ENCODE measurements around the gene CEP112. TPM values are rescaled to one million over a fixed set of nuclear protein-coding genes. Genes with fewer than 3 reads are reported as not detected.

The CEP112 gene
- total RNA-seq, 4 donors from 2014 or later = 1.1 to 12.9 (median 9.1) TPM

- Histone ChIP-seq H3K27me3 (no peaks in the 10 kb centered on the region), H3K4me1 (no peaks in the 10 kb centered on the region), H3K27ac (no peak overlapping the region), H3K36me3 (no peaks in the 10 kb centered on the region), H3K9me3 (peaks cover 3 to 14% of the 10 kb centered on the region in 2 donors), H3K4me3 (no peak overlapping the region)
- in situ Hi-C loops (cut with MboI; ENCODE audit: low pct_ligation_motif_present in 1 of 4, low pct_unique_long_range_greater_than_20kb in 1 of 4, low sequenced_read_pairs in 3 of 4) = no loop called here
- WGBS, 2 donors (ENCODE audit: low coverage in 1 of 2) = 81 to 100% methylated on average over 2 of the region's 2 CpGs
- DNase-seq = no peak
- intact Hi-C loops (cut with DNase I; ENCODE audit: low total_unique reads) = no loop called here
- no peak for TF ChIP-seq POLR2A (IDR thresholded peaks at IDR 0.05)
- no peak for TF ChIP-seq POLR2AphosphoS5 (IDR thresholded peaks at IDR 0.05)
- no peak for TF ChIP-seq EP300 (IDR thresholded peaks at IDR 0.05; ENCODE audit: low read depth)
- TF ChIP-seq, protein P1, sequence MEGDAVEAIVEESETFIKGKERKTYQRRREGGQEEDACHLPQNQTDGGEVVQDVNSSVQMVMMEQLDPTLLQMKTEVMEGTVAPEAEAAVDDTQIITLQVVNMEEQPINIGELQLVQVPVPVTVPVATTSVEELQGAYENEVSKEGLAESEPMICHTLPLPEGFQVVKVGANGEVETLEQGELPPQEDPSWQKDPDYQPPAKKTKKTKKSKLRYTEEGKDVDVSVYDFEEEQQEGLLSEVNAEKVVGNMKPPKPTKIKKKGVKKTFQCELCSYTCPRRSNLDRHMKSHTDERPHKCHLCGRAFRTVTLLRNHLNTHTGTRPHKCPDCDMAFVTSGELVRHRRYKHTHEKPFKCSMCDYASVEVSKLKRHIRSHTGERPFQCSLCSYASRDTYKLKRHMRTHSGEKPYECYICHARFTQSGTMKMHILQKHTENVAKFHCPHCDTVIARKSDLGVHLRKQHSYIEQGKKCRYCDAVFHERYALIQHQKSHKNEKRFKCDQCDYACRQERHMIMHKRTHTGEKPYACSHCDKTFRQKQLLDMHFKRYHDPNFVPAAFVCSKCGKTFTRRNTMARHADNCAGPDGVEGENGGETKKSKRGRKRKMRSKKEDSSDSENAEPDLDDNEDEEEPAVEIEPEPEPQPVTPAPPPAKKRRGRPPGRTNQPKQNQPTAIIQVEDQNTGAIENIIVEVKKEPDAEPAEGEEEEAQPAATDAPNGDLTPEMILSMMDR (IDR thresholded peaks at IDR 0.05) = no peak
Measured at GRCh38 chr17:66114609-66115008, 77.3 kb downstream of the CEP112 start.

GRCh38 chr17:66107731-66108130, 84.2 kb downstream of the CEP112 start:
- no peak overlapping the region for H3K27ac ChIP-seq
- no peaks in the 10 kb centered on the region for H3K27me3 ChIP-seq
- DNase-seq = no peak
- H3K36me3 ChIP-seq = no peaks in the 10 kb centered on the region
- H3K9me3 ChIP-seq = peaks cover 5 to 11% of the 10 kb centered on the region in 2 donors
- no peak overlapping the region for H3K4me3 ChIP-seq
- intact Hi-C loops (cut with DNase I; ENCODE audit: low total_unique reads) (no loop called here), in situ Hi-C loops (cut with MboI; ENCODE audit: low pct_ligation_motif_present in 1 of 4, low pct_unique_long_range_greater_than_20kb in 1 of 4, low sequenced_read_pairs in 3 of 4) (no loop called here)
- TF ChIP-seq, protein P1 (IDR thresholded peaks at IDR 0.05) = no peak
- TF ChIP-seq POLR2A (IDR thresholded peaks at IDR 0.05) = no peak
- TF ChIP-seq POLR2AphosphoS5 (IDR thresholded peaks at IDR 0.05) = no peak
- TF ChIP-seq EP300 (IDR thresholded peaks at IDR 0.05; ENCODE audit: low read depth) = no peak
- H3K4me1 ChIP-seq = no peaks in the 10 kb centered on the region

- in situ Hi-C loops (cut with MboI; ENCODE audit: low pct_ligation_motif_present in 1 of 4, low pct_unique_long_range_greater_than_20kb in 1 of 4, low sequenced_read_pairs in 3 of 4) = no loop called here
- Histone ChIP-seq H3K27me3 (no peaks in the 10 kb centered on the region), H3K4me3 (no peak overlapping the region), H3K36me3 (no peaks in the 10 kb centered on the region), H3K9me3 (no peaks in the 10 kb centered on the region), H3K27ac (no peak overlapping the region), H3K4me1 (no peaks in the 10 kb centered on the region)
- TF ChIP-seq POLR2A (IDR thresholded peaks at IDR 0.05) (no peak), EP300 (IDR thresholded peaks at IDR 0.05; ENCODE audit: low read depth) (no peak), POLR2AphosphoS5 (IDR thresholded peaks at IDR 0.05) (no peak)
- TF ChIP-seq, protein P1 (IDR thresholded peaks at IDR 0.05) = no peak
- intact Hi-C loops (cut with DNase I; ENCODE audit: low total_unique reads) = no loop called here
- DNase-seq = no peak
- 87 to 90% methylated on average over 3 of the region's 3 CpGs for WGBS, 2 donors (ENCODE audit: low coverage in 1 of 2)
Measured at GRCh38 chr17:66098040-66098439, 93.9 kb downstream of the CEP112 start.

GRCh38 chr17:66094727-66095126, 97.2 kb downstream of the CEP112 start:
- TF ChIP-seq, protein P1 (IDR thresholded peaks at IDR 0.05) = no peak
- TF ChIP-seq EP300 (IDR thresholded peaks at IDR 0.05; ENCODE audit: low read depth) = no peak
- no peak for TF ChIP-seq POLR2A (IDR thresholded peaks at IDR 0.05)
- no peak for TF ChIP-seq POLR2AphosphoS5 (IDR thresholded peaks at IDR 0.05)
- in situ Hi-C loops (cut with MboI; ENCODE audit: low pct_ligation_motif_present in 1 of 4, low pct_unique_long_range_greater_than_20kb in 1 of 4, low sequenced_read_pairs in 3 of 4) (no loop called here), intact Hi-C loops (cut with DNase I; ENCODE audit: low total_unique reads) (no loop called here)
- H3K27ac ChIP-seq = no peak overlapping the region
- H3K27me3 ChIP-seq = no peaks in the 10 kb centered on the region
- H3K4me1 ChIP-seq = peaks cover 0 to 7% (median 2%) of the 10 kb centered on the region in 4 donors
- WGBS, 2 donors (ENCODE audit: low coverage in 1 of 2) = 91% methylated on average over 4 of the region's 4 CpGs
- peaks cover 0 to 2% (median 0%) of the 10 kb centered on the region in 4 donors for H3K36me3 ChIP-seq
- H3K9me3 ChIP-seq = peaks cover 6 to 11% of the 10 kb centered on the region in 2 donors
- no peak for DNase-seq
- H3K4me3 ChIP-seq = no peak overlapping the region
